ENCODE measurements around the gene KRTAP10-2. TPM values are rescaled to one million over a fixed set of nuclear protein-coding genes. Genes with fewer than 3 reads are reported as not detected.

Gene KRTAP10-2
- total RNA-seq, 1 donor from 2014 or later = not detected

- intact Hi-C loops (cut with micrococcal nuclease) = no loop called here
Measured at GRCh38 chr21:44540741-44541288, 10.5 kb downstream of the KRTAP10-2 start.

- intact Hi-C loops (cut with micrococcal nuclease) = no loop called here
Measured at GRCh38 chr21:44539991-44540666, 11.2 kb downstream of the KRTAP10-2 start, which contains the start of gene KRTAP10-1. TSS of gene KRTAP10-1 (minus strand) at chr21:44540195. CDS start at chr21:44540150, 45 bp downstream.

DNA sequence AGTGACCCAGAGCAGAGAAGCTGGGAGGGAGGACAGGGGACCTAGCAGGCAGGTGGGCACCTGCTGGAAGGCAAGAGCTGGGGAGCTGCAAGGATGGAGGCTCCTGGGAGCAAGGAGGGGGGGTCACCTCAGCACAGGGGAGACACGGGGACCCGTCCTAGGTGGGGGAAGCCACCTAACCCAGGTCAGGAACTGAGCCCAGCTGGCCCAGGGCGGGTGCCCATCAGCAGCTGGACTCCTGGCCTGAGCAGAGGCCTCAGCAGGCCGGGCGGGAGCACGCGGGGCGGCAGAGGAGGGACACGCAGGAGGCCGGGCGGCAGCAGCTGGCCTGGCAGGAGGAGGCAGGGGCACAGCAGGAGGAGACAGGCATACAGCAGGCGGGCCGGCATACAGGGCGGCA, 12.3 kb downstream of the KRTAP10-2 start:
- intact Hi-C loops (cut with micrococcal nuclease) = no loop called here

- intact Hi-C loops (cut with micrococcal nuclease) = no loop called here
Measured at GRCh38 chr21:44537930-44538911, 13.1 kb downstream of the KRTAP10-2 start.

DNA sequence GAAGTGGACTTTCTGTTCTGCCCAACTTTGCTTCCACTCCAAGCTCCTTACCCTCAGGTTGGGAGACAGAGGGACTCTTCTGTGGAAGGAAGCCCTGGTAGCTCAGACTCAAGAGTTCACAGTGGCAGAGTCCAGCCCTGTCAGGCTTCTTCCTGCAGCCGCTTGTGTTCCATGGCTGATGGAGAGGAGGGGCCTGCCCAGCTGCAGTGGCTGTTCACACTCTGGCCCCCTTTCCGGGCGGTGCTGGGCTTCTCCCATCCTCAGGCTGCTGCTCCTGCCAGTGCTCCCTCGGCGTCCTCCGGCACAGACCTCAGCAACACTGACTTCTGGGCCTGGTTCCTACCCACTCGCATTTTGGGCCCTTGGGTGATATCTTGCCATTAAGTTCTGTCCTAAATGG, 15.3 kb downstream of the KRTAP10-2 start:
- intact Hi-C loops (cut with micrococcal nuclease) = no loop called here

GRCh38 chr21:44534688-44535087, 16.6 kb downstream of the KRTAP10-2 start:
- intact Hi-C loops (cut with micrococcal nuclease) = no loop called here

DNA sequence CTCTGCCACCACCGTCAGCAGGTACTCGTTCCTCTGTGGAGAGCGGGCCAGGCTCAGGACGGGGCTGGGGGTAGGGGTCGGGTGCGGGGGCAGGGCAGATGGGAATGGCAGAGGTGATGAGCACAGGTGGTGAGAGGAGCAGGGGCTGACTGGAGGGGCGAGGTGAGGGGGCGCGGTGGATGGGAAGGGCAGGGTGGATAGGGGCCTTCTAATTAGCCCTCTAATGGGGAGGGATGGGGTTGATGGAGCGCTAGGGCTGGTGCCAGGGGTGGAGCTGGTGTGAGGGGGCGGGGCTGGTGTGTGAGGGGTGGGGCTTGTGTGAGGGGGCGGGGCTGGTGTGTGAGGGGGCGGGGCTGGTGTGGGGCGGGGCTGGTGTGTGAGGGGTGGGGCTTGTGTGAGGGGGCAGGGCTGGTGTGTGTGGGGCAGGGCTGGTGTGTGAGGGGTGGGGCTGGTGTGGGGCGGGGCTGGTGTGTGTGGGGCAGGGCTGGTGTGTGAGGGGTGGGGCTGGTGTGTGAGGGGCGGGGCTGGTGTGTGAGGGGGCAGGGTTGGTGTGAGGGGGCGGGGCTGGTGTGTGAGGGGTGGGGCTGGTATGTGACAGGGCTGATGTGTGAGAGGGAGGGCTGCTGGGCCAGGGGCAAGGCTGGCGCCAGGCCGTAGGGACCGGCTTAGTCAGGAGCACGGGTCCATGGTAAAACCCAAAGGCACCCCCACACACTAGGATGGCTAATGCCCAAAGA, 17.2 kb downstream of the KRTAP10-2 start:
- intact Hi-C loops (cut with micrococcal nuclease) = no loop called here

GRCh38 chr21:44533121-44533890, 18.0 kb downstream of the KRTAP10-2 start:
- intact Hi-C loops (cut with micrococcal nuclease) = no loop called here

DNA sequence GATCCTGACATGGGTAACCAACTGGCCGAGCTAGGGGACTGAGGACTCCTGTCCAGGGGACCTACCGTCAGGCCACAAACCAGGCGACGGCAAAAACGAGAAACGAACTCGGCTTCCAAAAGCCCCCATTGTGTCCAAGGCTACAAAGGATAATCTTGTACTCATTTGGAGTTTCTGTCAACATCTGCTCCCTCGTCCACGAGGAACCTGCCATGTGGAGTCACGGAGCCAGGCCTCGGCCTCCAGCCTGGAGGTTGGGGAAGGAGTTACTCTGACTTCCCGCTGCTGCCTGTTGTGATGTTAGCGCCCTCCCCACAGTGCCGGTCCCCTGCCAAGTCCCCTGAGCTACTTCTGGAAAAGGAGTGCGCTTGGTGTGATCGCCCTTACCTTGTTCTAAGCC, 18.6 kb downstream of the KRTAP10-2 start:
- intact Hi-C loops (cut with micrococcal nuclease) = no loop called here

DNA sequence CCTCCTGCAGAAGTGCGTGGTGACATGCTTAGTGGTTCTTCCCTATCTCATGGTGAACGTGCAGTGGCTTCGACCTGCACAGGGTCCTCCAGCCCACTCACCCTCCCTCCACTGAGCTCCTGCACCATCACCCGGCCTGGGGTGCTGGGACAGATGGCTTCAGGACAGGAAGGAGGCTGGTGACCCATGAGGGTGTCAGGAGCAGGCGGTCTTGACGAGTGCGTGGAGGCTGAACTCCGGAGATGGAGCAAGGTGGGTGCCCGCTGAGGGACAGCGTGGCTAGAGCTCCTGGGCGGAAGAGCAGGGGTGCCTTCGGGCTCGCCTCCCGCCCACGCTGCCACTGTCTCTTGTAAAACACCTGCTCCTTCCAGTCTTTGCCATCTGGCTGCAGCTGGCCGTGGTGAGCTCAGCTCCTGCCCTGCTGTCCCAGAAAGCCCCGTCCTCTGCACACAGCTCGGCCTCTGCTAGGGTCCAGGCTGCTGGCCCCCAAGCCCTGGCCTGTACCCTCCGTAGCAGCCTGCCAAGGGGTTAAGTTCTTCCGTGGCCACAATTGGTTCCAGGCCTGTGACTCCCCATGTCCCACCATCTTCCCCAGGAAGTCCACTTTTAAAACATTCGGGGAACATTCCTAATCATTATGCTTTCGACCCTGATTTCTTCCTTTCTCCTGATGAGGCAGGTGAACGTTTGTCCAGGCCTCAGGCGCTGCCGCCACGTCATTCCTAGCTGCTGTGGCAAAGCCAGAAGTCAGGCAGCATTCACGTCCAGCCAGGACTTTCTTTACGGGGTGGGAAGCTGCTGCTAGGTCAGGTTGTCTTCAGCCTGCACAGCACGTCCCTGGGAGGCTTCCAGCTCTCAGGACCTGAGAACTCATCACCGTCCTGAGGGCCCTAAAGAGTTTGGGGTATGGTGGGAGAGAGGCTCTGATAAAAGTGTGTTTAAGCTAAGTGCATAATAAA, 19.4 kb downstream of the KRTAP10-2 start:
- intact Hi-C loops (cut with micrococcal nuclease) = no loop called here

DNA sequence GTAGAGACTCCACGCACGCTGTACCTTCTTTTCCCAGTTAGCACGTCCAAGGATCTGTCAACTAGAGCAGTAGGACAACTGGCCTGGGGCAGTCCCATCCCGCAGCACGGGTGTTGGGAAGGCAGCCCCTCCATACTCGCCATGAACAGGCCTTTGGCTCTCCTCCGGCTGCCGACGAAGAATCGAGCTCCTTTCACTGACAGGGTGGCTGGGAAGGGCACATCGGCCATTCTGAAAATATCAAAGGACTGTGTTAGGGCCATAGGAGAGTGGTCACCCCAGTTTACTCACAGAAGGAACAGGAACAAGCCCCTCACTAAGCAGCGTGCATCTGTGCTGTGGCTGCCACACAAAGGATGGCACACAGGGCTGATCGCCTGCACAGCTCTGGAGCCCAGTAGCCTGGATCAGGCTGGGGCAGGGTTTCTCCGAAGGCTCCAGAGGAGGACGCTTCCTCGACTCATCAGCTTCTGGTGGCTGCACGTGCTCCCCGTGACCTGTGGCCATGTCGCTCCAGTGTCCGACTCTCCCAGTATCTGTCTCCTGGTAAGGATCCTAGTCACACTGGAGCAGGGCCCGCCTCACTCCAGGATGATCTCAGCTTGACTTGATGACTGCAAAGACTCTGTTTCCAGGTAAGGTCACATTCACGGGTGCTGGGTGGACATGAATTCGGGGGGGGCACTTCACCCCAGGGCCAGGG, 20.3 kb downstream of the KRTAP10-2 start:
- intact Hi-C loops (cut with micrococcal nuclease) = no loop called here

DNA sequence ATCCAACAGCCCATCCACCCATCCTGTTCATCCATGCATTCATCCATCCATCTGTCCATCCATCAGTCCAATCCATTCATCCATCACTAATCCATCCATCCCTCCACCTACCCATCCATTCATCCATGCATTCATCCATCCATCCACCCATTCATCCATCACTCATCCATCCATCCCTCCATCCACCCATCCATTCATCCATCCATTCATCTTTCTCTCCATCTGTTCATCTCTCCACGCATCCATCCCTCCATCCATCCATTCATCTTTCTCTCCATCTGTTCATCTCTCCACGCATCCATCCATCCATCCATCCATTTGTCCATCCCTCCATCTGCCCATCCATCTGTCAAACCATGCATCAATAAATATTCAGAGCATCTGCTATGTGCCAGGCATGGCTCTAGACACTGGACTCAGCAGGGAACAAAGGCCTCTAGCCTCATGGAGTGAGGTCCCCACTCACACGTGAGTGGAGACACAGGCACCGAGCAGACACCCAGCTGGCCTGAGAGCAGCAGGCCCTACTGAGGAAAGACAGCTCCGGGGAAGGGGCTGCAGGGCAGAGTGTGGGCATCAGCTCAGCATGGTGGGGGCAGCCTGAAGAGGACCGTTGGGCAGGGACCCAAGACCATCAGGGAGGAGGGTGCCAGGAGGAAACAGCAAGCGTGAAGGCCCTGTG, 20.9 kb downstream of the KRTAP10-2 start:
- intact Hi-C loops (cut with micrococcal nuclease) = no loop called here

GRCh38 chr21:44529503-44530125, 21.7 kb downstream of the KRTAP10-2 start:
- intact Hi-C loops (cut with micrococcal nuclease) = no loop called here

DNA sequence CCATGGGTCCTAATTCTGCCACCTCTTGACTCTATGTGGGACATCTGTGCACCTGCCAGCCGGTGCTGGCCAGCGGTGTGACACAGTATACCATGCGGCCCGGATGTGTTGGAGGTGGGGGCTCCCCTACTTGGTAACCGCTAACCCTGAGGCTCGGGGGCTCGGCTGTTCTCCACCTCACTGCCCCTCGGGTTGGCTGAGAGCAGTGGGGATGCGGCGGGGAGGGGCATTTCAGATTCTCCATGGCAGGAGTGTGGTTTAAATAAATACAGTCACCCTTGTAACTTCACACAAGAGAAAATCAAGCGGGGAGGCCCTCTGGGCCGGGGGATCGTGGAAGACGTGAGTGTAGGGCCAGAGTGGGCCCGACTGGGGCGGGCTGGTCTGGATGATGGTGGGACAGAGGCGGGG, 22.3 kb downstream of the KRTAP10-2 start:
- intact Hi-C loops (cut with micrococcal nuclease) = no loop called here

GRCh38 chr21:44528634-44528995, 22.7 kb downstream of the KRTAP10-2 start:
- intact Hi-C loops (cut with micrococcal nuclease) = no loop called here

DNA sequence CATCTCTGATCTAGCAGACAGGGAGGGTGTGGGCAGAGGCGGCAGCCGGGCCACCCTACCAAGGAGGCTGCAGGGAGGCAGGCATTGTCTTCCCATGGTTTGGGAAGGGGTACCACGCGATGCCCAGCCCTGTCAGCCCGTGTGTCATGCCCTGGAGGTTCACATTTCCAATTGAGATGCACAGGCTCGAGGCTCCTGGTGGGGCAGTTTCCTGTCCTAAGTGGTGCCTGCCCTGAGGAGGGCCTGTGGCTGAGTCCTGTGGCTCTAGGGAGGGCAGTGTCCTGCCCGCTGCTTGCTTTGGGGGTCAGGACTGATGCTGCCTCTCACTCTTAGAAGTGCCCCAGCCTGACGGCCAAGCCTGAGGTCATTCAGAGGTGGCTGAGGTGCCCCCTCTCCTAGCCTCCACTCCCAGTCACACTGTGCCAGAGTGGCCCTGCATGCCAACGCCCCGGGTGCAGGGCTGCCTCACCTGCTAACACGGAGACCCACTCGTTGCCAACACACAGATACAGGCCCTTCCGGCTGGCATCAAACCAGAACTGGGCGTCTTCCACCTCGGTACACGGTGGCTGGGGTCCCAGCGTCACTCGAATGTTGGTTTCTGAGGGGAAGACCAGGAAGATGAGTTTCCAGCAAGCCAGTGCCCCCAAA, 23.2 kb downstream of the KRTAP10-2 start:
- intact Hi-C loops (cut with micrococcal nuclease) = no loop called here

Data from T-helper 1 cell treated with Interleukin-12 subunit alpha and Interleukin-12 subunit beta and Interleukin-4 antibody, amounts not matched to agents 30 ng/mL and 1 ng/mL, for 36 hours (primary cell).